DND-41 (cell line): ENCODE measurements around the gene WDR7.

ENCODE experiments used
- ATAC-seq: fragments of 200-7000 bp; cut with Tn5 transposase; 3 replicates; pipeline ENCODE4 v1.9.1; 2021; ENCODE audit warnings: low read depth; ENCODE audit not compliant: insufficient read depth
- DNase-seq: peaks from one replicate; pipeline ENCODE4 v3.0.0-alpha.2; 2020
- H2AFZ ChIP-seq: 2 replicates; pipeline ENCODE4 v1.6.0; 2012; ENCODE audit warnings: low read depth, low read length
- H3K27ac ChIP-seq: 2 replicates; pipeline ENCODE4 v1.5.1; 2012; ENCODE audit warnings: low read length, inconsistent platforms
- H3K27me3 ChIP-seq: fragments of 200-600 bp; sonication (generic); 2 replicates; pipeline ENCODE4 v1.6.0; 2012; ENCODE audit warnings: low read length, mild to moderate bottlenecking, inconsistent platforms; ENCODE audit not compliant: insufficient read depth, poor library complexity
- H3K36me3 ChIP-seq: 2 replicates; pipeline ENCODE4 v1.5.1; 2012; ENCODE audit warnings: low read length, inconsistent platforms; ENCODE audit not compliant: insufficient read depth
- H3K4me1 ChIP-seq: 2 replicates; pipeline ENCODE4 v1.5.1; 2012; ENCODE audit warnings: mild to moderate bottlenecking, low read length; ENCODE audit not compliant: insufficient read depth
- H3K4me2 ChIP-seq: 2 replicates; pipeline ENCODE4 v1.6.0; 2012; ENCODE audit warnings: mild to moderate bottlenecking, moderate library complexity, low read length, inconsistent platforms; ENCODE audit not compliant: insufficient read depth
- H3K4me3 ChIP-seq, 2 experiments: fragments of 200-600 bp in 1 of 2; shearing (Covaris generic) in 1 of 2; 2 replicates each; pipeline ENCODE4 v1.5.1; 2012 to 2016; ENCODE audit warnings: inconsistent platforms in 2 of 2, low read length in 2 of 2, mild to moderate bottlenecking in 2 of 2, low read depth in 1 of 2, moderate library complexity in 1 of 2
- H3K79me2 ChIP-seq: 2 replicates; pipeline ENCODE4 v1.6.0; 2012; ENCODE audit warnings: low read length, inconsistent platforms; ENCODE audit not compliant: insufficient read depth
- H3K9ac ChIP-seq: 2 replicates; pipeline ENCODE4 v1.6.0; 2012; ENCODE audit warnings: low read depth, mild to moderate bottlenecking, inconsistent platforms, low read length, moderate library complexity
- H3K9me3 ChIP-seq: 2 replicates; pipeline ENCODE4 v1.5.1; 2012; ENCODE audit warnings: low read length, moderate library complexity, mild to moderate bottlenecking, inconsistent platforms; ENCODE audit not compliant: insufficient read depth, severe bottlenecking
- H4K20me1 ChIP-seq: 2 replicates; pipeline ENCODE4 v1.6.0; 2012; ENCODE audit warnings: low read length; ENCODE audit not compliant: insufficient read depth
- EZH2 ChIP-seq: IDR thresholded peaks from 3 replicates; pipeline ENCODE4 v1.6.1; 2012; ENCODE audit warnings: borderline replicate concordance, low read depth, mild to moderate bottlenecking, moderate library complexity, low read length, inconsistent platforms; ENCODE audit not compliant: severe bottlenecking
- TF ChIP-seq, protein P1 (sequence below): IDR thresholded peaks from 2 replicates; pipeline ENCODE4 v1.5.1; 2012; ENCODE audit warnings: borderline replicate concordance, low read length, moderate library complexity, mild to moderate bottlenecking; ENCODE audit not compliant: poor library complexity, severe bottlenecking; ENCODE audit errors: extremely low read depth

Gene WDR7

DNA sequence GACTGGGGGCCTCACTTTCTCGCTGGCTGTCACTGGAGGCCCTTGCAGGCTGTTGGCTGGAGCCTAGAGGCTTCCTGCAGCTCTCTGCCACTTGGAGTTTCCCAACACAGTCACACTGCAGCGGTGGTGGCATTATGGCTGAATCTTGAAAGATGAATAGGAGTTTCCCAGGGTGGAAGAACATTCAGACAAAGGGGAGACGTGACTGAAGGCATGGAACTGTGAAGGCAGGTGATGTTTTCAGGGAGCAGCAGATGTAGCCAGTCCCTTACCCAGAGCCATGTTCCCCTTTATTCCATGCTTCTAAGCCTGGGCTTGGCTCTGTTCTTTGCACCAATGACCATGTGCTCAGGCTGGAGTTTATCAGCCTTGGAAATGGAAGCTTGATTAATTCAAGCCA is 389.0 kb downstream of the WDR7 start:
- Histone ChIP-seq H3K27ac (no peak overlapping the region), H3K4me1 (no peaks in the 10 kb centered on the region), H3K27me3 (no peaks in the 10 kb centered on the region), H4K20me1 (no peaks in the 10 kb centered on the region), H2AFZ (no peak overlapping the region), H3K36me3 (no peaks in the 10 kb centered on the region), H3K79me2 (no peaks in the 10 kb centered on the region), H3K9ac (no peak overlapping the region), H3K4me3 (no peak overlapping the region), H3K9me3 (no peaks in the 10 kb centered on the region), H3K4me2 (no peak overlapping the region)
- ATAC-seq: no peak
- DNase-seq: no peak
- TF ChIP-seq, protein P1, sequence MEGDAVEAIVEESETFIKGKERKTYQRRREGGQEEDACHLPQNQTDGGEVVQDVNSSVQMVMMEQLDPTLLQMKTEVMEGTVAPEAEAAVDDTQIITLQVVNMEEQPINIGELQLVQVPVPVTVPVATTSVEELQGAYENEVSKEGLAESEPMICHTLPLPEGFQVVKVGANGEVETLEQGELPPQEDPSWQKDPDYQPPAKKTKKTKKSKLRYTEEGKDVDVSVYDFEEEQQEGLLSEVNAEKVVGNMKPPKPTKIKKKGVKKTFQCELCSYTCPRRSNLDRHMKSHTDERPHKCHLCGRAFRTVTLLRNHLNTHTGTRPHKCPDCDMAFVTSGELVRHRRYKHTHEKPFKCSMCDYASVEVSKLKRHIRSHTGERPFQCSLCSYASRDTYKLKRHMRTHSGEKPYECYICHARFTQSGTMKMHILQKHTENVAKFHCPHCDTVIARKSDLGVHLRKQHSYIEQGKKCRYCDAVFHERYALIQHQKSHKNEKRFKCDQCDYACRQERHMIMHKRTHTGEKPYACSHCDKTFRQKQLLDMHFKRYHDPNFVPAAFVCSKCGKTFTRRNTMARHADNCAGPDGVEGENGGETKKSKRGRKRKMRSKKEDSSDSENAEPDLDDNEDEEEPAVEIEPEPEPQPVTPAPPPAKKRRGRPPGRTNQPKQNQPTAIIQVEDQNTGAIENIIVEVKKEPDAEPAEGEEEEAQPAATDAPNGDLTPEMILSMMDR: no peak
- no peak for TF ChIP-seq EZH2

DNA sequence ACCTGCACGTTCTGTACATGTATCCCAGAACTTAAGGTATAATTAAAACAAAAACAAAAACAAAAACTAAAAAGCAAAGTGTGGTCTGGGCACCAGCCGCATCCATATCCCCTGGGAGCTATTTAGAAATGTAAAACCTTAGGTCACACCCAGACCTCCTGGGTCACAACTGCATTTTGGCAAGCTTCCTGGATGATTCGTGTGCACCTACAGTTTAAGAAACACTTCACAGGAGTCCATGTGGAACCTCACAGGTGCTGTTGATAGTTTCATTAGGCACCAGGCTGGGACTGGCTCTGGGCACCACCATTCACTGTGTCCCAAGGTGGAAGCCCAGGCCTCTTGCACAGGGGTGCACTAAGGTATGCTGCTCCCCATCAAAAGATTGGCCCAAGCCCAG is 392.1 kb downstream of the WDR7 start:
- Histone ChIP-seq H3K4me1 (no peaks in the 10 kb centered on the region), H3K27ac (no peak overlapping the region), H3K36me3 (no peaks in the 10 kb centered on the region), H3K9me3 (no peaks in the 10 kb centered on the region), H3K79me2 (no peaks in the 10 kb centered on the region), H4K20me1 (no peaks in the 10 kb centered on the region), H2AFZ (no peak overlapping the region), H3K27me3 (no peaks in the 10 kb centered on the region), H3K4me3 (no peak overlapping the region), H3K4me2 (no peak overlapping the region), H3K9ac (no peak overlapping the region)
- no peak for TF ChIP-seq EZH2
- TF ChIP-seq, protein P1: no peak
- ATAC-seq (no peak), DNase-seq (no peak)

DNA sequence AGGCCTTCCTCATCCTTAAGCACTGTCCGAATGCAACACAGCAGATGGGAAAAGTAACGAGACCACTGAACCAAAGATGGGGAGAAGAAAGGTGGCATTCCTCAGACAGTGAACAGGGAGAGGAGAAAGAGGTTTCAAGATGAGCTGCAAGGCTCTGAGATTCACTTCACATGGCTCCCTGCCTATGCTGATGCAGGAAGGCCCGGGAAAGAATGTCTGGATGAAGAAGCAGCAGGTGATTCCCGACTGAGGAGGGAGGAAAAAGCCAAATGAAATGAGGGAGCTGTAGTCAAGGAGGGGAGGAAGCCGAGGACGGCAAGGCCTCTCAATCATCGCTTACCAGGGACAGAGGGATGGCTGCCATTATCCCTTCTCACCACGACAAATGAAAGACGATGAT is 397.2 kb downstream of the WDR7 start:
- Histone ChIP-seq H3K36me3 (no peaks in the 10 kb centered on the region), H3K4me3 (no peak overlapping the region), H4K20me1 (no peaks in the 10 kb centered on the region), H3K9me3 (no peaks in the 10 kb centered on the region), H3K79me2 (no peaks in the 10 kb centered on the region), H3K27ac (no peak overlapping the region), H3K9ac (no peak overlapping the region), H3K4me1 (no peaks in the 10 kb centered on the region), H3K27me3 (no peaks in the 10 kb centered on the region), H2AFZ (no peak overlapping the region; the same call in 1 of the 2 replicates), H3K4me2 (no peak overlapping the region)
- TF ChIP-seq, protein P1: no peak
- TF ChIP-seq EZH2: no peak
- ATAC-seq (no peak), DNase-seq (no peak)

DNA sequence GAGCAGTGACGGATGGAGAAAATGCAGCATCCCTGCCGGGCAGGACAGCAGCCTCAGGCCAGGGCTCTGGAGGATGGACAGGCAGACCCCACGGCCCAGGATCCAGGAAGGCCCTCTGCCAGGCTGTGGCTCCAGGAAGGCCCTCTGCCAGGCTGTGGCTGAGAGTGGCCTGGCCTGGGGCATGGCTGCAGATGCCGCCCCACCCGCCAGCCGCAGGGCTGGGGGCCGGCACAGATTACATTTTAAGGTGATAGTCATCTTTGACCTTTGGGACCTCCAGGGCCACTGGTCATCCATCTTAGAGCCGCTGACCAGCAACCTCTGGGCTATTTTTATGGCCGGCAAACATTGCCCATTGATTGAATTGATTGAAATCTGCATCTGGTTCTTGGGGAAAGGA is 397.7 kb downstream of the WDR7 start:
- H3K79me2 ChIP-seq: no peaks in the 10 kb centered on the region
- H3K27me3 ChIP-seq: no peaks in the 10 kb centered on the region
- H3K4me1 ChIP-seq: no peaks in the 10 kb centered on the region
- H3K9ac ChIP-seq: no peak overlapping the region
- H3K4me3 ChIP-seq: no peak overlapping the region
- no peaks in the 10 kb centered on the region for H3K36me3 ChIP-seq
- TF ChIP-seq, protein P1: no peak
- TF ChIP-seq EZH2: no peak
- H3K9me3 ChIP-seq: no peaks in the 10 kb centered on the region
- H3K4me2 ChIP-seq: no peak overlapping the region
- no peak for ATAC-seq
- H2AFZ ChIP-seq: no peak overlapping the region
- H3K27ac ChIP-seq: no peak overlapping the region
- no peak for DNase-seq
- H4K20me1 ChIP-seq: no peaks in the 10 kb centered on the region
